ENCODE measurements around the gene F10.

Gene F10

DNA sequence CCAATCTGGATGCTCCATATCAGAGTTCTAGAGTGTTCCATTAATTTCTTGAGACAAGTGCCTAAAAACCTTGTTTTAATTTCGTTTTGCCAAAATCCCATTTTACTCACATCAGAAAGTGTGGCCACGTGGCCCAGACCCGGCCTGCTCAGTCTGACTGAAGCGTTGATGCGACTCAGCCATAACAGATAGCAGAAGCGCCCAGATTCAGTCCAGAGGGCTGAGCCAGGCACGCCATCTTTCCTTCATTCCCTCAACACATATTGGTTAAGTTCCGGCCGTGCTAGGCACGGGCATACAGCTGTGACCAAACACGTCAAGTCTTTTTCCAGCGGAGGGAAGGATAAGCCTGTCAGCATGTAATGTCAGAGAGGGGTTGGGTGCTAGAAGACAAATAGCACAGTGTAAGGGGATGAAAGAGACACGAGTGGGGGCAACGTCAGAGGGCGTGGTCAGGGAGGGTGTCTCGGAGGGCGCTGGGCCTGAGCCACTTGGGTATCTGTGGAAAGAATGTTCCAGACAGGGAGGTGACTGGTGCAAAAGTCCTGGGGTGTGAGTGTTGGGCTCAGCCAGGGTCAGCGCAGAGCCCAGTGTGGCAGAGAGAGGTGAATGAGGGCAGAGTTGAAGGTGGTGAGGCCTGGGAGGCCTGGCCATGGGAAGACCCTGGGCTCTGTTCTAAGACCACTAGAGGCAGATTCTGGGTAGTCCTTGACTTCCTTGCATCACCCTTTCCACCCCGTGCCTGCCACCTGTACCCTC lies 3.1 kb downstream of the F10 start:
- Mint-ChIP-seq H3K4me3 (no peak overlapping the region), H3K9me3 (peaks cover 5% of the 10 kb centered on the region), H3K27ac (no peak overlapping the region), H3K36me3 (ENCODE audit: low read depth) (peaks cover 5% of the 10 kb centered on the region), H3K27me3 (ENCODE audit: low read depth, poor library complexity) (peaks cover 28% of the 10 kb centered on the region), H3K4me1 (peaks cover 31% of the 10 kb centered on the region)
- TF ChIP-seq, protein P1, sequence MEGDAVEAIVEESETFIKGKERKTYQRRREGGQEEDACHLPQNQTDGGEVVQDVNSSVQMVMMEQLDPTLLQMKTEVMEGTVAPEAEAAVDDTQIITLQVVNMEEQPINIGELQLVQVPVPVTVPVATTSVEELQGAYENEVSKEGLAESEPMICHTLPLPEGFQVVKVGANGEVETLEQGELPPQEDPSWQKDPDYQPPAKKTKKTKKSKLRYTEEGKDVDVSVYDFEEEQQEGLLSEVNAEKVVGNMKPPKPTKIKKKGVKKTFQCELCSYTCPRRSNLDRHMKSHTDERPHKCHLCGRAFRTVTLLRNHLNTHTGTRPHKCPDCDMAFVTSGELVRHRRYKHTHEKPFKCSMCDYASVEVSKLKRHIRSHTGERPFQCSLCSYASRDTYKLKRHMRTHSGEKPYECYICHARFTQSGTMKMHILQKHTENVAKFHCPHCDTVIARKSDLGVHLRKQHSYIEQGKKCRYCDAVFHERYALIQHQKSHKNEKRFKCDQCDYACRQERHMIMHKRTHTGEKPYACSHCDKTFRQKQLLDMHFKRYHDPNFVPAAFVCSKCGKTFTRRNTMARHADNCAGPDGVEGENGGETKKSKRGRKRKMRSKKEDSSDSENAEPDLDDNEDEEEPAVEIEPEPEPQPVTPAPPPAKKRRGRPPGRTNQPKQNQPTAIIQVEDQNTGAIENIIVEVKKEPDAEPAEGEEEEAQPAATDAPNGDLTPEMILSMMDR (IDR thresholded peaks at IDR 0.05): no peak
- no peak for DNase-seq

DNA sequence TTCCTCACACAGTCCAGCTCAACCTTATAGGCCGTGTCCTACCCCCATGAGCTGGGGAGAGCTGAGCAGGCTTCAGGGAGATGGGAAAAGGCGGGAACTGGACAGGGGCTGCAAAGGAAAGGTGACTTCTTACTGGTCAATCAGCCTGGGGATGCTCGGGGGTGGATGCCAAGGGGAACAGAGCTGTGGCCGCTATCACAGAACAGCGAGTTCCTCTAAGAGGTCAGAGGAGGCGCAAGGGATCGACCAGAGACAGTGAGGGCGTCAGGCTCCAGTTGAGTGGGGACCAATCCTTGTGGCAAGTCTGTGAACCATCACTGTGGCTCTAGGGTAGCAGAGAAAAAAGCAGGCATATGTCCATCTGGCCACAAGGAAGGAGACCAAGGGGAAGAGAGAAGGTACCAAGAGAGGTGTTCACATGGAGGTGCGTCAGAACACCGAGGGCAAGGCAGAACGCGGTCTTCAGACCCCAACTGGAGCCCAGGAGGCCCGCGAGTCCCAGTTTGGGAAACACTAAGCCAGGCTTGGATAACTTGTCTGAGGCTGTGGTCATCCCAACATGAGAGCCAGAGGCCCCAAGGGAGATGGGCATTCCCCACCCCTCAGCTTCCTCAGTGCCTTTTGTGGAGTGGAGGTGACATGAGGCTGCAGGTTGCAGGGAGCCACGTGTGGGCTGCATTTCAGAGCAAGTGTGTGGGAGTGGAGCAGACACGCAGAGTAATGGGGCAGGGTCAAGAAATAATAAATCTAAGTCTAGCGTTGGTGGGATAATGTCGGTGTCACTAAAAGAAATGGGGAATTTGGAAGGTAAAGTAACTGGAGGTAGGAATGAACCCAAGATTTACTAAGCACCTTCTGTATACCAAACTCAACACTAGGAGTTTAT lies 3.9 kb downstream of the F10 start:
- H3K9me3 Mint-ChIP-seq: peaks cover 5% of the 10 kb centered on the region
- TF ChIP-seq, protein P1 (IDR thresholded peaks at IDR 0.05): no peak
- no peak overlapping the region for H3K27ac Mint-ChIP-seq
- H3K36me3 Mint-ChIP-seq (ENCODE audit: low read depth): peaks cover 5% of the 10 kb centered on the region
- H3K4me3 Mint-ChIP-seq: no peak overlapping the region
- peaks cover 30% of the 10 kb centered on the region for H3K4me1 Mint-ChIP-seq
- H3K27me3 Mint-ChIP-seq (ENCODE audit: low read depth, poor library complexity): peaks cover 29% of the 10 kb centered on the region
- no peak for DNase-seq

DNA sequence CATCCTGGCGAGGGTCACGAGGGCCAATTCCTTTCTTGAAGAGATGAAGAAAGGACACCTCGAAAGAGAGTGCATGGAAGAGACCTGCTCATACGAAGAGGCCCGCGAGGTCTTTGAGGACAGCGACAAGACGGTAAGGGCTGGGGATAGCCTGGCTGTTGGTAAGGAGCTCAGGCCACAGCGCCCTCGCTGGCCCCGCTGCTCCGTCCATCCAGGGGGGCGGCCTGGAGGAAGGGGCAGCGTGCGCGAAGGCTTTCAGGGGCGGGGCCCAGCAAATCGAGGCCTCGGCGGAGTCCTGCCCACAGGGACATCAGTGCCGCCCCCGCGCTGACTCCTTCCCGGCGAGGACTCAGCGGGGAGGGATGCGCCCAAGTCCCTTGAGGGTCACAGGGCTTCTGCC lies 6.9 kb downstream of the F10 start:
- peaks cover 11% of the 10 kb centered on the region for H3K9me3 Mint-ChIP-seq
- H3K4me1 Mint-ChIP-seq: peaks cover 7% of the 10 kb centered on the region
- no peak overlapping the region for H3K27ac Mint-ChIP-seq
- H3K4me3 Mint-ChIP-seq: no peak overlapping the region
- peaks cover 5% of the 10 kb centered on the region for H3K36me3 Mint-ChIP-seq (ENCODE audit: low read depth)
- no peak for DNase-seq
- TF ChIP-seq, protein P1 (IDR thresholded peaks at IDR 0.05): no peak
- peaks cover 33% of the 10 kb centered on the region for H3K27me3 Mint-ChIP-seq (ENCODE audit: low read depth, poor library complexity)

DNA sequence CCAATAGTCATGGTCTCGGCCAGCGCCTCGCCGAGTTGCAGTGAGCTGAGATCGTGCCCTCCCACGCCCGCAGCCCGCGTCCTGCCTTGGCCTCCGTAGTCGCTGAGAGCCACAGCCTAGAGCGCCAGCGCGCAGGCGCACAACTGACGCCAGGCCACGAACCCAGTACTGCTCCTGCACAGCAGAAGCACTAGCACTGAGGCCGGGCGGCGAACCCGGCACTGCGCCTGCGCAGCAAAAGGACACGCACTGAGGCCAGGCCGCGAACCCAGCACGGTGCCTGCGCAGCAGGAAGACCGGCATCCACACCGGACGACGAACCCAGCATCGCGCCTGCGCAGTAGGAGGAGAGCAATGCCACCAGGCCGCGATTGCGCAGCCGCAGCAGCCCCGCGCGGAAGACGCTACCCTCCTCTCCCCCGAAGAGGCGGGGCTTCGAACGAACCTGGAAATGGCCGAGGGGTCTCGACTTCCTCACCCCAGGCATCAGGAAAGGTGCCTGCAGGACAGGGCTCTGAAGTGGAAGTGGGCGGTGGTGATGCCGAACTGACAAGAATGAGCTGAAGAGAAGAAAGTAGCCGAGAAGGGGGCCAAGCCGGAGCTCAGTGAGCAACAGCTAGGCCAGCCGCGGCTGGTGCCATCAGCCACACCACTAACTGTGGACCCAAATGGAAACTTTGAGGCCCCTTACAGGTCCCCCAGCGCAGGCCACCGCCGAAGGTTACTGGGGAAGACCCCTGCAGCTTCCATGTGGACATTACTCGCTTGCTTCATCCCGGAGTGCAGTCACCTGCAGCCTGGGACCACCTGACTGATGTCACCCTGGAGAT lies 7.5 kb downstream of the F10 start:
- H3K36me3 Mint-ChIP-seq (ENCODE audit: low read depth): peaks cover 5% of the 10 kb centered on the region
- H3K27ac Mint-ChIP-seq: no peak overlapping the region
- no peak overlapping the region for H3K4me3 Mint-ChIP-seq
- no peak for DNase-seq
- H3K27me3 Mint-ChIP-seq (ENCODE audit: low read depth, poor library complexity): peaks cover 33% of the 10 kb centered on the region
- TF ChIP-seq, protein P1 (IDR thresholded peaks at IDR 0.05): no peak
- H3K9me3 Mint-ChIP-seq: peaks cover 11% of the 10 kb centered on the region
- H3K4me1 Mint-ChIP-seq: peaks cover 7% of the 10 kb centered on the region

DNA sequence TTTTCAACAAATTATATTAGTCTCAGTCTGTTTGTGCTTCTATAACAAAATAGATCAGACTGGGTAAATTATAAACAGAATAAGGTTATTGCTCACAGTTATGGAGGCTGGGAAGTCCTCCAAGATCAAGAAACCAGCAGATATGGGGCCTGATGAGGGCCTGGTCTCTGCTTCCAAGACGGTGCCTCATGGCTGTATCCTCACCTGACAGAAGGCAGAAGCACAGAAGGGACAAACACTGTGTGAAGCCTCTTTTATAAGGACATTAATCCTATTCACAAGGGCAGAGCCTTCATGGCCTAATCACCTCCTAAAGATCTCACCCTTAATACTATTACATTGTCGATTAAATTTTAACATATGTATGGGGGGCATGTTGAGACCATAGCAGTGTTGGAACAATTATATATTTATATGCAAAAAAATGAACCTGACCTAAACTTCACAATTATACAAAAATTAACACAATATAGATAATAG lies 12.7 kb downstream of the F10 start:
- H3K27ac Mint-ChIP-seq: no peak overlapping the region
- H3K4me1 Mint-ChIP-seq: peaks cover 11% of the 10 kb centered on the region
- peaks cover 6% of the 10 kb centered on the region for H3K9me3 Mint-ChIP-seq
- H3K4me3 Mint-ChIP-seq: no peak overlapping the region
- TF ChIP-seq, protein P1 (IDR thresholded peaks at IDR 0.05): no peak
- peaks cover 32% of the 10 kb centered on the region for H3K27me3 Mint-ChIP-seq (ENCODE audit: low read depth, poor library complexity)
- DNase-seq: no peak
- H3K36me3 Mint-ChIP-seq (ENCODE audit: low read depth): no peaks in the 10 kb centered on the region

Data from nephron progenitor cell (in vitro differentiated cells).